ENCODE data around the gene PIEZO1.

- no peak for TF ChIP-seq TAF1 (IDR thresholded peaks at IDR 0.05; ENCODE audit: low read depth, low read length)
- no peak for TF ChIP-seq POLR2AphosphoS5 (IDR thresholded peaks at IDR 0.05; ENCODE audit: low read depth, low read length)
- no peak for TF ChIP-seq POLR2A (IDR thresholded peaks at IDR 0.05; ENCODE audit: low read depth, low read length)
- no peak for TF ChIP-seq POU2F2 (IDR thresholded peaks at IDR 0.05; ENCODE audit: low read depth, low read length)
- no peak for TF ChIP-seq SPI1 (IDR thresholded peaks at IDR 0.05; ENCODE audit: low read depth, low read length)
These were observed 26.6 kb downstream of the PIEZO1 start for GRCh38 chr16:88758227-88758943.
